ENCODE data around the gene CYP3A4. TPM values are rescaled to one million over a fixed set of nuclear protein-coding genes. Genes with fewer than 3 reads are reported as not detected.
"Not testable (repeated sequence)": the region's sequence is repeated elsewhere in the genome, so short reads cannot be mapped to it uniquely, and the experiment has no call there.

CYP3A4 gene
- total RNA-seq, 2 experiments from 2014 or later, result not detected

DNA sequence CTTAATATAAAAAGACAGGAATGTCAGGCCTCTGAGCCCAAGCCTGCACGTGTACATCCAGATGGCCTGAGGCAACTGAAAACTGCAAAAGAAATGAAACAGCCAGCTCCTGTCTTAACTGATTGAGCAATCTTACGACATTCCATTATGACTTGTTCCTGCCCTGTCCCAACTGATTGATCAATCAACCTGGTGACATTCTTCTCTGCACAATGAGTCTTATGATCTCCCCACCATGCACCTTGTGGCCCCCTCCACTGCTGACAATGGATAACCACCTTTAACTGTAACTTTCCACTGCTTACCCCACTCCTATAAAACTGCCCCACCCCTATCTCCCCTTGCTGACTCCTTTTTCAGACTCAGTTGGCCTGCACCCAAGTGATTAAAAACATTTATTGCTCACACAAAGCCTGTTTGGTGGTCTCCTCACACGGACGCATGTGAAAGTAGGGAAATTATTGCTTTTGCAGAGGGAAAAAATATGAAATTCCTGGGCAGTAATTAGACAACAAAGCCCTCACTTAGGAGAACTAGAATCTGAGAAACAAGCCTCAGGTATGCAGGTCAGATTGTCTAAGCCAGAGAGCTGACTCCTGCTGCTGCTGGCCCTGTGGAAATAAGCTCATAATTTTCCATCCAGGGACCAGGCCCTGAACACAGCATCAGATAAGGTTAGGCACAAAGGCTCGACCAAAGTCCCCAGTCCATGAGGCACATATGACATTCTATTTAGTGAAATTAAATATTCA lies 54.3 kb downstream of the CYP3A4 start:
- intact Hi-C loops (cut with micrococcal nuclease), result loop anchor here (5.0 kb wide), 1 partner anchor 43 kb away; no protein-coding TSS in a partner anchor
- Mint-ChIP-seq H3K9me3 (no peaks in the 10 kb centered on the region), H3K27ac (no peak overlapping the region), H3K4me3 (no peak overlapping the region), H3K27me3 (ENCODE audit: low read depth) (no peaks in the 10 kb centered on the region), H3K36me3 (ENCODE audit: low read depth) (no peaks in the 10 kb centered on the region), H3K4me1 (ENCODE audit: low read depth) (peaks cover 9% of the 10 kb centered on the region)
- CTCF ChIA-PET, result no interaction called here
- no peak for DNase-seq

DNA sequence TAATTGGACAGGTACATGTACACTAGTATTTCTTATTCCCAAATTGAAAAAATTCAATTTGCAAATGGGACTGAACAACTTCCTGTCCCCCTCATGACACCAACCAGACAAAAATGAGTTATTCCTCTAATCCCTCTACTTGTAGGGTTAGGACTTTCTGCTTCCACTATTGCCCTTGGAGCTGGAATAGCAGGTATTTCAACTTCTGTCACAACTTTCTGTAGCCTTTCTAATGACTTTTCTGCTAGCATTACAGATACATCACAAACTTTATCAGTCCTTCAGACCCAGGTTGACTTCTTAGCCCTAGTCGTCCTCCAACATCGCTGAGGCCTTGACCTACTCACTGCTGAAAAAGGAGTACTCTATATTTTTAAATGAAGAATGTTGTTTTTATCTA lies 55.4 kb downstream of the CYP3A4 start:
- Mint-ChIP-seq H3K4me1 (ENCODE audit: low read depth) (peaks cover 9% of the 10 kb centered on the region), H3K36me3 (ENCODE audit: low read depth) (no peaks in the 10 kb centered on the region), H3K27me3 (ENCODE audit: low read depth) (no peaks in the 10 kb centered on the region), H3K9me3 (no peaks in the 10 kb centered on the region), H3K27ac (no peak overlapping the region), H3K4me3 (no peak overlapping the region)
- intact Hi-C loops (cut with micrococcal nuclease), result no loop called here
- CTCF ChIA-PET, result no interaction called here
- DNase-seq, result no peak

DNA sequence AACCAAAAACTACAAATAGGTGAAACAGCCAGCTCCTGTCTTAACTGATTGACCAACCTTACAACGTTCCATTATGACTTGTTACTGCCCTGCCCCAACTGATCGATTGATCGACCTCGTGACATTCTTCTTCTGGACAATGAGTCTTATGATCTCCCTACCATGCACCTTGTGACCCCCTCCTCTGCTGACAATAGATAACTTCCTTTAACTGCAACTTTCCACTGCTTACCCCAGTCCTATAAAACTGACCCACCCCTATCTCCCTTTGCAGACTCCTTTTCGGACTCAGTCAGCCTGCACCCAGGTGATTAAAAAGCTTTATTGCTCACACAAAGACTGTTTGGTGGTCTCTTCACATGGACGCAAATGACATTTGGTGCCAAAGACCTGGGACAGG lies 60.8 kb downstream of the CYP3A4 start:
- CTCF ChIA-PET; DNase-seq; H3K27me3 Mint-ChIP-seq (ENCODE audit: low read depth); intact Hi-C loops (cut with micrococcal nuclease); H3K9me3 Mint-ChIP-seq; H3K27ac Mint-ChIP-seq; H3K4me3 Mint-ChIP-seq; H3K36me3 Mint-ChIP-seq (ENCODE audit: low read depth): not testable (repeated sequence)
- peaks cover 19% of the 10 kb centered on the region for H3K4me1 Mint-ChIP-seq (ENCODE audit: low read depth)

DNA sequence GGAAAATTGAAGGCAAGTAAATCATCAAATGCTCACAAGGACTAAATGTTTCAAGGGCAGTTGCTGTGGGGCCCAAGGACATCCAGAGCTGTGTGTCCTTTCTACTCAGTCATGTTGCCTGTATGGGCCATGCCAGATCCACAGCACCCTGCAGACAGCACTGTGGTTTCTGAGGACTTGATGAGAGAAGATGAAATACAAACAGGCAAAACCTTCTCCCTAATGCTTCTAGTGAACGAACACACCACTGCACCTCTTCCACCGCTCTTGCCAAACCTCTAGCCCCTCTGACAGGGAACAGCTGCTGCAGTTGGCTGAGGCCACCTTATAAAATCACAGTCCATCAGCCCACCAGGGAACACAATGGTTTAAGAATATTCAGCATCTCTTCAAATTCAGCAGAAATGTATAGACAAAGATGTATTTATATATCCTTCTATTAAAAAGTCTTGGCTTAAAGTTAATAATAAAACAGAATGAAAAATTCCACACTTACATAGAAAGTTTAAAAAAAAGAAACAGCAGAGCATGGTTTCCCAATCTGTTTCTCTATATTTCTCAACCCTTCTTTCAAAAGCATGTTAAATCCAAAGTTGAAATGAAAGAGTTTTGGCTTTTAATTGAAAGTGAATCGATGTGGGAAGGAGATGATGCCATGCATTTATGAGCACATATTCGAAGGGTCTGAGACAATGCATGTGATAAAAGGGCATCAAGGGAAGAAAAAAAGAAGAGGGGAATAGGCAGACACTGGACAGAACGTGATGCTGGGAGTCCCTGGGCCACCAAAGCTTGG lies 63.0 kb downstream of the CYP3A4 start:
- peaks cover 19% of the 10 kb centered on the region for H3K4me1 Mint-ChIP-seq (ENCODE audit: low read depth)
- intact Hi-C loops (cut with micrococcal nuclease), result loop anchor here (1.0 to 2.0 kb wide), 3 partner anchors 46 to 90 kb away; no protein-coding TSS in a partner anchor
- no peaks in the 10 kb centered on the region for H3K27me3 Mint-ChIP-seq (ENCODE audit: low read depth)
- CTCF ChIA-PET, result no interaction called here
- no peak overlapping the region for H3K27ac Mint-ChIP-seq
- H3K36me3 Mint-ChIP-seq (ENCODE audit: low read depth), result no peaks in the 10 kb centered on the region
- DNase-seq, result no peak
- no peak overlapping the region for H3K4me3 Mint-ChIP-seq
- peaks cover 1% of the 10 kb centered on the region for H3K9me3 Mint-ChIP-seq

DNA sequence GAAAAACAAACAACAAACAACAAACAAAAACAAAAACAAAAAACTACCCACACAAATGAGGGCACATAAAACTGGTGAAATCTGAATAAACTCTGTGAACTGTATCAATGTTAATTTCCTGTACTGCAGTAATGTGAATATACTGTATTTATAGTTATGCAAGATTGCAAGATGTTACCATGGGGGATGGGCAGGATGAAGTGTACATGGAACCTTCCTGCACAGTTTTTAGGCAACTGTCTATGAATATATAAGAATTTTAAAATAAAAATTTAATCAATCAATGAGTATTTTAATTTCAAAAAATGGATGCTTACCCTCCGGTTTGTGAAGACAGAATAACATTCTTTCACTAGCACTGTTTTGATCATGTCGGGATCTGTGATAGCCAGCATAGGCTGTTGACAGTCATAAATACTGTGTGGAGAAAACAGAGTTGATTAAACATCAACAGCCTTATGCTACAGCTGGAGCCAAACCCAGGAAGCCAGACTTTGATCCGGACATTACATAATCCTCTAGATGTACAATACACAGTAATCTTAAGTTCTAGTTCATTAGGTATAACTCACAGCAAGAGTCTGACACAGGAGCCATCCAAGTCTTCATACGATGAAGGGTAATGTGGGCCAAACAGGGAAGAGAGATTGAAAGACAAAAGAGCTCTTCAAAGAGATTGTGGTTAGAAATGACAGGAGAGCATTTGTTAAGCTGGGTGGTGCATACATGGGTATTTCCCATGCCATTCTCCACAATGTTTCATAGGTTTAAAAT lies 63.8 kb downstream of the CYP3A4 start:
- Mint-ChIP-seq H3K36me3 (ENCODE audit: low read depth) (no peaks in the 10 kb centered on the region), H3K27me3 (ENCODE audit: low read depth) (no peaks in the 10 kb centered on the region), H3K4me3 (no peak overlapping the region), H3K9me3 (peaks cover 1% of the 10 kb centered on the region), H3K4me1 (ENCODE audit: low read depth) (peaks cover 19% of the 10 kb centered on the region), H3K27ac (no peak overlapping the region)
- CTCF ChIA-PET, result no interaction called here
- intact Hi-C loops (cut with micrococcal nuclease), result loop anchor here (1.0 to 2.0 kb wide), 3 partner anchors 45 to 89 kb away; no protein-coding TSS in a partner anchor
- no peak for DNase-seq

DNA sequence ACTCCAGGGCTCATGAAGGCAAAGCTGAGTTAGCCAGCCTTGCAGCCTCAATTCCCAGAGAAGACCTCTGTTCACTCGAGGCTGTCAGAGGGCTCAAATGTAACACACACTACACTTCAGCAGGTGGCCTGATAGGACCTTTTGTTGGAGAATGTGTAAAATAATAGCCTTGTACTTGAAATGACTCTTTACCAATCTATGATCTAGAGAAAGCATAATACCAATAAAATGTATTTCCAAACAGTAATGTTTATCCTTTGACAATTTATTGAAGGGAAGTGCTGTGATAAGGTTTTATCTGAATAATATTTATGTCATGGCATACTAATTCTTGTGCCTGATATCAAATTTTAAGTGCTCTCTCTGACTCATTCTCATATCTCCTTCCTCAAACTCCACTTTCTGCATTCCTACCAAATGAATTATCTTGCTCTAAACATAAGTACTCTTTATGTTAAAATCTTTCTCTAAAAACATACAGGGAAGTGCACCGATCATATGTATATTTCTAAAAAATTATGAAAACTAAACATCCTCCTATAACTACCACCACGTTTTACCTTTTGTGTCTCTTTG lies 69.9 kb downstream of the CYP3A4 start:
- intact Hi-C loops (cut with micrococcal nuclease), result no loop called here
- Mint-ChIP-seq H3K4me3 (no peak overlapping the region), H3K27me3 (ENCODE audit: low read depth) (no peaks in the 10 kb centered on the region), H3K36me3 (ENCODE audit: low read depth) (peaks cover 10% of the 10 kb centered on the region), H3K4me1 (ENCODE audit: low read depth) (peaks cover 2% of the 10 kb centered on the region), H3K27ac (no peak overlapping the region), H3K9me3 (peaks cover 1% of the 10 kb centered on the region)
- DNase-seq, result no peak
- CTCF ChIA-PET, result no interaction called here

DNA sequence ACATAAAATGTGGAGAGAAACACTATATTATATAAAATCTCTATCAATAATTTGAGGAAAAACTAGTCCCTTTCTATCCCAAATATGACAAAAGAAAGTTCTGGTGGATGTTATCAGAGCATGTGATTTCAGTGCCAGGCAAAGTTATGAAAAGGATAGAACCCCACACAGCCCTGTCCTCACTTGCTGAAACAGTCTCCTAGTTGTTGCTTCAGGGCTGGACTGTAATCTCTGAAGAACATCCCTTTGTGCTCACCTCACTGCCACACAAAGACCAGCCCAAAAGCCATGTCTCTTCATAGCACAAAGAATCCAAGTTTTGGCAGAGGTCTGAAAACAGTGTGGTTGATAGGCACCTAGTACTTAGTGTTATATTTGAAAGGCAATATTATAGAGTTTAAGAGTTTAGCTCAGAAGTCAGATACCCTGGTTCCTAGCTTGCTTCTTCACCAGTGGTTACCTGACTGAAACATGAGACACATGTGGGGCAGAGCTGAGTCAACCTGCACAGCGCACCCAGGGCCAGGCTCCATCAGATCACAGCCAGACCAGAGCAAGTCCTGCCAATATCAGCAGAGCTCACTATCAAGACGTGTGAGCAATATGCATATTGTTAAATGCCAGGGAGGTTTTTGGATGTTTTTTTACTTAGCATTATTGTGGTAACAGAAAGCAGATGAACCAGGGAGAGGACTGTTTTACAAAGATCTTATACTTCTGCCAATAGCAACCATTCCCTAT lies 74.0 kb downstream of the CYP3A4 start:
- Mint-ChIP-seq H3K4me1 (ENCODE audit: low read depth) (no peaks in the 10 kb centered on the region), H3K27ac (no peak overlapping the region), H3K9me3 (no peaks in the 10 kb centered on the region), H3K27me3 (ENCODE audit: low read depth) (no peaks in the 10 kb centered on the region), H3K36me3 (ENCODE audit: low read depth) (peaks cover 11% of the 10 kb centered on the region), H3K4me3 (no peak overlapping the region)
- intact Hi-C loops (cut with micrococcal nuclease), result no loop called here
- no peak for DNase-seq
- CTCF ChIA-PET, result no interaction called here

DNA sequence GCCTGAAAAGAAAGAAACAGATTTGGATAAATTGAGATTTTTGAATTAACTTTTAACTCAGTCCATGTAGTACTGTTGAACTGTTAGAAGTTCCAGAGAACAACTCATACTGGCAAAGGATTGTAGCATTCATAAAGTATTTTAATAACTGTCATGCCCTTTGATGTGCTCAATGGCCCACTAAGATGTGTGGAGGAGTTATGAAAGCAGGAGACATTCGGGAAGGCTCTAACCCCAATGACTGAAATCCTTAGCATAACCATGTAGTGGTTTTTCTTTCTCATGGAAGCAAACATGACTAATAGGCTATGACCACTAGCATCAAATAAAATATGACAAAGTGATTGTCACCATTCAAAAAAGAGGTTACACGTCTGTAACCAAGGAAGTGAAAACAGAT lies 74.7 kb downstream of the CYP3A4 start:
- H3K4me3 Mint-ChIP-seq, result no peak overlapping the region
- no peaks in the 10 kb centered on the region for H3K4me1 Mint-ChIP-seq (ENCODE audit: low read depth)
- CTCF ChIA-PET, result no interaction called here
- peaks cover 6% of the 10 kb centered on the region for H3K36me3 Mint-ChIP-seq (ENCODE audit: low read depth)
- DNase-seq, result no peak
- no peak overlapping the region for H3K27ac Mint-ChIP-seq
- intact Hi-C loops (cut with micrococcal nuclease), result no loop called here
- no peaks in the 10 kb centered on the region for H3K9me3 Mint-ChIP-seq
- no peaks in the 10 kb centered on the region for H3K27me3 Mint-ChIP-seq (ENCODE audit: low read depth)

DNA sequence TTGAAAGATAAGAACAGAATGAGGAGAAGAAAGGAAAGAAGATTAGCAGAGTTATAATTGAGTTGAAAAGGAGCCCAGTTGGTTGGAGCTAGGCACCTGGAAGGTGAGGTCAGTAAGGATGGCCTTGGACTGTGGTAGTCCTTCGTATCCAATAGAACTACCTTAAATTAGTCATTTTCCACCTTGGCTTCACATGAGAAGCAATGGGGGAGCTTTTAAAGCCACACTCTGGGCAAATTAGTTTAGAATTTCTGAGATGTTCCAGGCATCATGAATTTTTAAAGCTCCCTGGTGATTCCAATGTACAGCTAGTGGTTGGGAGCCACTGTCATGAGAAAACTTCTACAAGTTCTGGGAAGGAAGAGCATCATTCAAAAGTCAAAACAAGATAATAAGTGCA lies 76.9 kb downstream of the CYP3A4 start:
- Mint-ChIP-seq H3K27me3 (ENCODE audit: low read depth) (no peaks in the 10 kb centered on the region), H3K27ac (no peak overlapping the region), H3K9me3 (no peaks in the 10 kb centered on the region), H3K36me3 (ENCODE audit: low read depth) (peaks cover 4% of the 10 kb centered on the region), H3K4me1 (ENCODE audit: low read depth) (no peaks in the 10 kb centered on the region), H3K4me3 (no peak overlapping the region)
- intact Hi-C loops (cut with micrococcal nuclease), result no loop called here
- CTCF ChIA-PET, result no interaction called here
- no peak for DNase-seq
